LHCN-M2 (cell line): Measurements from ENCODE around the gene NAT8L. TPM values are rescaled to one million over a fixed set of nuclear protein-coding genes. Genes with fewer than 3 reads are reported as not detected.
A peak's percentile ranks its signal among the peaks of the same experiment; 100 is the strongest.

Experiments
- DNase-seq: peaks from one replicate; pipeline ENCODE4 v3.0.0-alpha.2; 2012; ENCODE audit warnings: low read depth
- total RNA-seq: library from RNA; depleted of rRNA; stranded (reverse); fragments of >200 nt; gene quantifications from 2 replicates; pipeline ENCODE4 v1.2.3, GENCODE V29; 2014

The NAT8L gene
- total RNA-seq, 1 experiment from 2014 or later: 0.98 TPM

DNA sequence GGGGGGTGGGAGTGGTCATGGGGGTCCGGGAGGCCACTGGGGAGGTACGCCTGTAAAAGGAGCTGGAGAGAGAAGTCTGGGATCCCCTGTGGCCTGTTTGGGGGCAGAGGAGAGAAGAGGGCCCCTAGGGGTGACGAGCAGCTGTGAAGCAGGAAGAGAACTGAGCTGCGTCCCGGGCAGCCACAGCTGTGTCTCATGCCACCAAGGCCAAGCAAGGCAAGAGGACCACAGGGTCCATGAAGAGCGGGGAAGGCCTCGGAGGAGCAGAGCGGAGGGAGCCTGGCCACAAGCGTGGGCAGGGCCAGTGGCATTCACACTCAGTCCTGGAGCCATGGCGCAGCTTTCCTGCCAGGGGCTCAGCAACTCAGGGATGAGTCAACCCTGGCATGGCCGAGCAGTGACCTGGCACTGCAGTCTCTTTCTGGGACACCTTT, 13.6 kb upstream of the NAT8L start:
- no peak for DNase-seq

GRCh38 chr4:2046031-2046961, 12.8 kb upstream of the NAT8L start:
- no peak for DNase-seq

- DNase-seq: no peak
Measured at GRCh38 chr4:2047031-2047660, 12.0 kb upstream of the NAT8L start.

- DNase-seq: no peak
Measured at GRCh38 chr4:2047781-2048581, 11.1 kb upstream of the NAT8L start.

GRCh38 chr4:2048831-2049230, 10.3 kb upstream of the NAT8L start:
- peak; percentile 32 for DNase-seq

DNA sequence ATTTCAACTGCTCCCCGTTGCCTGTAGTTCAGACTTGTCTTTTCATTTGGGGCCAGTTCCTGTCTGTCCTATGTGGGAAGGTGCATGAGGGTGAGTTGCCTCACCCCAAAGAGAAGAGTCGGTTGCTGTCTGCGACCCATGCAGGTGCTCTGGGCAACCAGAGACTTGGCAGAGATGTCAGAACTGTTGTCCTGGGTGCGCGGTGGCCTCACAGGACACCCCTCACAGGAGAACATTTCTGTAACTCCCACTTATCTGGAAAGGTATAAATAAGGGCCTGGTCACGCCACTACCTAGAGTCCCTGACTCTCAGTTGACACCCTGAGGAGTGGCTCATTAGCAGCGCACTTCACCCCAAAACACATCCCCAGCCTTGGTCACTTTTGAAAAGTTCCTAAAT, 9.7 kb upstream of the NAT8L start:
- no peak for DNase-seq

GRCh38 chr4:2049811-2050210, 9.3 kb upstream of the NAT8L start:
- DNase-seq: no peak

DNA sequence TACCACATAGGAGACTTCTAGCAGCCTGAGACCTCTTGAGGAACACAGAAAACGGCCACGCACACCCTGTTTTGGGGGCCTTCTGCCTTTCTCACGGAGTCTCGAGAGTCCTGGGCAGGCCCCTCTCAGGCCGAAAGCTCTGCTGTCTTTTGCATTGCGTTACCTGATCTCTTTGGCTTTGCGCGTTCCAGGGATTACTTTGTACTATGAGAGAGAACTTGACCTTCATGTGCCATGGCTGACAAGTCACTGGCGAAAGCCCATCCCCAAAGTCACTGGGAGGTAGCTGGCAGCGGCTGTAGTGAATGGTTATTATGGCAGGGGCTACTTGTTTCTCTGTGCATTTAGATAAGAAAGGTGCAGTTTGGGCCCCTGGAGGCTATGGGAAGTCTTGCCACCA, 8.0 kb upstream of the NAT8L start:
- DNase-seq: no peak

GRCh38 chr4:2054217-2054616, 4.9 kb upstream of the NAT8L start:
- DNase-seq: no peak

DNA sequence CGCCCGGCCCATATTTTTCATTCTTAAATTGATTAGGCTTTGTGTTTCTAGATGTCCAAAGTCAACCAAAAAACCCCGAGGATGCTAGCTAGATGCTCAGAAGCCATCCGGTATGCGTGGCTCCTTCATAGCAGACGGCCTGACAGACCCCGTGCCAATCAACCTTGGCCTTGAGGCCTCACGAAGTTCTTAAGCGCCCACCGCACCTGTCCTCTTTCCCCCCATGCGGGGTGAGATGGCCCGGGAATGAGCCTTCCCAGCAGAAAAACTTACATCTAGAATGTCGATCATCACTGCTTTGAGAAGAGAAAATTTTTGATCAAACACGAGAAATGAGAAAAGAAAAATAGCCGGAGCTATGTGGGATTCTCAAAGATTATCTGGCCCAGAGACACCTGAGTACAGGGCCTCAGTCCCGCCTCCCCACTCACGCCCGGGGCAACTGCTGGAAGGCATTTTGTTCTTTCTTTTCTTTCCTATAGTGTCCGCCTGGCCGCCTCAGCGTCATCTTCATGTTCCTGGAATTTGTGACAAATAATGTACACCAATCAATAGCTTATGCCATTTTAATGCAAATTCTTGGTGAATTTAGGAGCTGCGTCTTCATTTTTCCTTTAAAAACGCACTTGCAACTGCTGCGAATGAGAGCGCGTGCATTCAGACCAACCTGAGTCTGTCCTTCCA, 1.6 kb upstream of the NAT8L start:
- DNase-seq: no peak

- DNase-seq: no peak
Measured at GRCh38 chr4:2058264-2059045, 672 bp upstream of the NAT8L start.

DNA sequence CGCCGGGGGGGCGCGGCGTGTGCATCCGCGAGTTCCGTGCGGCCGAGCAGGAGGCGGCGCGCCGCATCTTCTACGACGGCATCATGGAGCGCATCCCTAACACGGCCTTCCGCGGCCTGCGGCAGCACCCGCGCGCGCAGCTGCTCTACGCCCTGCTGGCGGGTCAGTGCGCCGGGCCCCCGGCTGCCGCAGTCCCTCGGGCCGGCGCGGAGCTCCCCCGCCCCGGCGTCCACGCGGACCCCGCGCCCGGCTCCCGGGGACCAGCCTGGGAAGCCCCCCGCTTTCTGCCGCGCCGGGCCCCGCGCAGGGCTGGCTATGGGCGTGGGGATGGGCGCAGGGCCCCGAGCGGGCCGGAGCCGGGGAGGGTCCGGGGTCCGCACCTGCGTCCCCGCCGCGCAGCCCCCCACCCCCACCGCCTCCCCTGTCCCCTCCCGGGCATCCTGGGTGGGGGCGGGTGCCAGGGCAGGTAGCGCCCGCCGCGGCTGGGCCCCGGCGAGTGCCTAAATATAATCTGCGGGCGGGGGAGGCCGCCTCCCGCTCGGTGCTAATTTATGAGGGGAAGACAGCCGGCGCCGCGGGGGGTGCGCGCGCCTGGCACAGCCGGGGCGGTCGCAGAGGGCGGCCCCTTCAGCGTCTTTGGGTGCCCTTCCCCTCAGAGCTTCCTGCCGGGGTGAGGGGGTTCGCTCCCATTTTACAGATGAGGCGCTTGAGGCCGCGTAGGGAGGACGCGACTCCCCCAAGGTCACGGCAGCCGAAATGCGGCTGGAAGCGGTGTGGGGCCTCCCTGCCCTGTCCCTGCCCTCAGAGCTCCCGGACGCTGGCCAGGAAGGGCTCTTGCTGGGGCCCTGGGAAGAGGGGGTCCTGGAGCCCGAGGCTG, 837 bp downstream of the NAT8L start:
- no peak for DNase-seq

- DNase-seq: no peak
Measured at GRCh38 chr4:2060611-2061185, 1.6 kb downstream of the NAT8L start.

DNA sequence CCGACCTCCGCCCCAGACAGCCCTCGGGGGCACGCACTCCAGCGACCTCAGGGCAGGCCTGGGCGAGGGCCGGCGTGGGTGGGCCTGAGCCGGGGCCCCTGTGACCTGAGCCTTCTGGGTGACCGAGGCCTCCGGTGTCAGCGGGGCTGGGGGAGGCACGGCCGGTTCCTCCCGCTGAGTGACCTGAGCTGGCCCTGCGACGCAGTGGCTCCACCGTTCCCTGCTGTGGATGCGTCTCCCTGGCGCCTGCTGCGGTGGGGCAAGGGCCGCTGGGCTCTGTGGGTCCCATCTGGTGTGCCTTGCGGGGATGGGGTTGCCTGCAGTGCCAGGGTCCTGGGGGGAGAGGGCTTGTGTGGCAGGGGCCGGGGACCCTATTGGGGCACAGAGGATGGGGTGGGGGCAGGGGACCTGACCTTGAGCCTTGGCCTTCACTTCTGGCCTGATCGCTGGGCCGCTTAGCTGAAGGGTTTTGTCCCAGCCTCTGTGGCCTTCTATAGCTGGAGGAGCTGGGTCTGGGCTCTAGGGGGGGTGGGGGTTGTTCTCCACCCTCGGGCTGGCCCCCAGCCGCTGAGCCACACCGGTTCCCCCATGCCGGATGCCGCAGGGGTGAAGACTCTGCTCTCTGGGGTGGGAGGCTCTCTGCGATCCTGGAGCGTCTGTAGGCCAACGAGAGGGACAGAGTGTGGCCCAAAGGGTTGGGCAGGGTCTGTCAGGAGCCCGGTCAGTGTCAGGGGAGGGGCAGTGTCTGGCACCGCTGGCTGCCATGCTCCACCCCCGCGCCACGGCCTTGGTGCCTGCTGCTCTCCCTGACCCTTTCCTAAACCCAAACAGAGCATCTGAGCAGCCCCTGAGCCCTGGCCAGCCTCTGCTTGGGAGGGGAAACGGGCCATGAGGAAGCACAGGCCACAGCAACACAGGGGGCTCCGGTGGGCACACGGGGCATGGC, 2.3 kb downstream of the NAT8L start:
- no peak for DNase-seq

DNA sequence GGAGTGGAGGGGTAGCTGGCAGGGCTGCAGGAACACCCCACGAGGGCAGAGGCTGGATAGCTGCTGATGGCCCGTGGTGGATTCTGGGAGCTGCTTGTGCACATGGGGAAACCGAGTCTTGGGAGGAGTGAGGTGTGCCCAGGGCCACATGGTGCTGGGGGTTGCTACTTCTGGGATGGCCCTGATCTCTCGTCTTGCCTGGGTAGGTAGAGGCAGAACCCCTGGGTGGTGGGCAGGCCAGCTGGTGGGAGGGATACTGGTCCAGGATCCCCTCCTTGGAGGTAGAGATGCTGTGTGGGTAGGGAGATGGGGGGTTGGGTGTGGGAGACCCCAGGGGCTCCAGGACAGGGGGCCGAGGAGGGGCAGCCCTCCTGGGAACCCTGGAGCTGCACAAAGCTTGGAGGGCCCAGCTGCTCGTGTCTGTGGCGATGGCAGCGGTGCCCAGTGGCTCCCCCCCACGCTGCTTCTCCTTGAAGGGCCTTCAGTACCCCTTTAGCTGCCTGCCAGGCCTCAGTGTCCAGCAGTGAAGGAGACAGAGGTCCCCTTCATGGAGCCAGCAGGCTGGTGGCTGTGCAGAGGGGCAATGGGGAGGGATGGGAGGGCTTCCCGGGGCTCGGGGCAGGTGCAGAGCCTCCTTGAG, 3.2 kb downstream of the NAT8L start:
- no peak for DNase-seq

DNA sequence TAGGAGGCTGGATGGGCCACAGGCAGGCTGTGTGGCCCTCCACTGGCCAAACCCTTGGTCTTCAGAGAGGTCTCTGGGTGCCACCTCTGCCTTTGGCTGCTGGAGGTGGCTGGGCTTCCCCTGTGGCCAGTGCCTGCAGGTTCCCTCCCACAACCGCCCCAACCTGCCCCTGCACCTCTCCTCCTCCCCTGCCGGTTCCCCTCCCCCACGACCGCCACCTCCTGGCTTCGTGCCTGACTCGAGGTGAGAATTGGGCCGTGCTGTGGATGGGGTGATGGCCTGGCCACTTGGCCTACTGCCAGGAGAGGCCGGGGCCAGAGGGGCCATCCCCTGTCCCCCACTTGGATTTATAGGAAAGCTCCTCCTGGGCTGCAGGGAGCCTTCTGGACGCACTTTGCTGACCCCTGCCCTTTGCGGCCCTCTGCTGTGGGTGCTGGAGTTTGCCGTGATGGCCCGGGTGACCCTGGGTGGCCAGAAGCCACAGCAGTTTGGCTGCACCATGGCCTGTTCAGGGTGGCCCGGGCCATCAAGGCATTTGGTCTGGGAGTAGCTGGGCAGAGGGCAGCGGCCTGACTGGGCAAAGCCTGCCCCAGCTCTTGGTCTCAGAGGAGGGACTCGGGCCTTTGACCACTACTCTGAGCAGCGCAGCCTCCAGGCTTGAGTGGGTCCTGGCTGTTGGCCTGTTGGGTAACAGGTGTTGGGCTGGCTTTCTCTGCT, 3.8 kb downstream of the NAT8L start:
- no peak for DNase-seq
